Common myeloid progenitor, CD34-positive (primary cell): ENCODE data around the gene RASL11B.

Experiments
- CTCF ChIA-PET: fragments of 350-600 bp; sonication (Branson Sonifier 250); formaldehyde crosslinking; loops from one replicate; lab custom pipeline; 2021; ENCODE audit warnings: antibody characterized with exemption; lab: Charles Lee
- POLR2A ChIA-PET: fragments of 350-600 bp; sonication (Branson Sonifier 250); formaldehyde crosslinking; loops from one replicate; lab custom pipeline; 2021; ENCODE audit warnings: antibody characterized with exemption; lab: Charles Lee
- DNase-seq, 3 donors: peaks; one replicate each; pipeline versions ENCODE4 v3.0.0 to v3.0.0-alpha.2; 2013
- H3K27ac ChIP-seq, 2 experiments: 1 replicate in 1 of 2; 2 replicates in 1 of 2; pipeline ENCODE4 v1.7.0; 2013; ENCODE audit warnings: inconsistent platforms in 2 of 2, low read length in 2 of 2, mild to moderate bottlenecking in 2 of 2, low read depth in 1 of 2, moderate library complexity in 1 of 2; ENCODE audit not compliant: severe bottlenecking in 2 of 2, insufficient read depth in 1 of 2, poor library complexity in 1 of 2
- H3K27me3 ChIP-seq, 5 experiments: replicated peaks in 2 of 5; 1 replicate in 3 of 5; 2 replicates in 2 of 5; pipeline versions ENCODE4 v1.6.1 to v1.7.0; 2013; ENCODE audit warnings: low read length in 4 of 5, mild to moderate bottlenecking in 2 of 5, moderate library complexity in 2 of 5, inconsistent platforms in 1 of 5; ENCODE audit not compliant: insufficient read depth in 5 of 5, control insufficient read depth in 4 of 5
- H3K36me3 ChIP-seq, 4 experiments: 1 replicate in 2 of 4; 2 replicates in 2 of 4; pipeline versions ENCODE4 v1.6.1 to v1.7.0; 2013; ENCODE audit warnings: low read length in 3 of 4, control low read depth in 1 of 4, mild to moderate bottlenecking in 1 of 4; ENCODE audit not compliant: control insufficient read depth in 4 of 4, insufficient read depth in 4 of 4
- H3K4me1 ChIP-seq, 4 experiments: 1 replicate in 3 of 4; 2 replicates in 1 of 4; pipeline versions ENCODE4 v1.6.1 to v1.7.1; 2013; ENCODE audit warnings: low read length in 3 of 4, mild to moderate bottlenecking in 3 of 4, control low read depth in 1 of 4, inconsistent platforms in 1 of 4, moderate library complexity in 1 of 4; ENCODE audit not compliant: control insufficient read depth in 4 of 4, insufficient read depth in 4 of 4; ENCODE audit errors: control extremely low read depth in 1 of 4
- H3K4me3 ChIP-seq, 7 experiments: 1 replicate in 4 of 7; 2 replicates in 3 of 7; pipeline versions ENCODE4 v1.5.1 to v1.7.0; 2013; ENCODE audit warnings: mild to moderate bottlenecking in 7 of 7, low read length in 6 of 7, moderate library complexity in 6 of 7, inconsistent platforms in 2 of 7, low read depth in 2 of 7, control low read depth in 1 of 7; ENCODE audit not compliant: insufficient read depth in 4 of 7, control insufficient read depth in 1 of 7; ENCODE audit errors: extremely low read depth in 1 of 7
- H3K9me3 ChIP-seq, 5 experiments: 1 replicate in 4 of 5; 2 replicates in 1 of 5; pipeline versions ENCODE4 v1.6.1 to v1.7.1; 2013; ENCODE audit warnings: low read length in 4 of 5, mild to moderate bottlenecking in 2 of 5, inconsistent platforms in 1 of 5, low read depth in 1 of 5, moderate library complexity in 1 of 5; ENCODE audit not compliant: control insufficient read depth in 4 of 5, insufficient read depth in 2 of 5; ENCODE audit errors: control extremely low read depth in 1 of 5
- WGBS: methylation state at CpG from one replicate; pipeline ENCODE4 v1.1.5; 2013; ENCODE audit not compliant: insufficient coverage; 5-methylcytosine and 5-hydroxymethylcytosine counted together

RASL11B gene

DNA sequence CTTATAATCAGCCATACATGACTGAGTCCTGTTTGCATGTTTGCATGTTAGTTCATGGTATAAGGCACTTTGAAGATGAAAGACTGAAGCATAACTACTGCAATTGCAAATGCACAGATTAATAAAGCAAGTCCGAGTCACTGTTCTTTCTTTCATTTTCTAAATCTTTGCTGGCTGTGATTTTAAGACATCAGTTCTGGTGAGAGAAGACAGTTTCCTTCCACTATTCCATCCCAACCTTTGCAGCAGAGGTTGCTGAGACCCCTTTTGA, 28.3 kb downstream of the RASL11B start:
- no peak for DNase-seq
- CTCF ChIA-PET, result interaction anchor here (1.0 kb wide), 1 partner anchor 19 kb away, joined by 3 read pairs; no protein-coding TSS in a partner anchor
- H3K9me3 ChIP-seq, result peaks cover 0 to 7% (median 5%) of the 10 kb centered on the region in 5 experiments
- no peak overlapping the region for H3K27ac ChIP-seq
- H3K4me3 ChIP-seq, result no peak overlapping the region
- WGBS, result 100% methylated on average over 1 of the region's 1 CpG
- no peaks in the 10 kb centered on the region for H3K4me1 ChIP-seq
- POLR2A ChIA-PET, result no interaction called here
- peaks cover 0 to 15% (median 1%) of the 10 kb centered on the region in 4 experiments for H3K36me3 ChIP-seq
- no peaks in the 10 kb centered on the region for H3K27me3 ChIP-seq

- Histone ChIP-seq H3K9me3 (peaks cover 0 to 4% (median 0%) of the 10 kb centered on the region in 5 experiments), H3K36me3 (peaks cover 0 to 9% (median 1%) of the 10 kb centered on the region in 4 experiments), H3K27ac (no peak overlapping the region), H3K4me1 (no peaks in the 10 kb centered on the region), H3K4me3 (no peak overlapping the region), H3K27me3 (no peaks in the 10 kb centered on the region)
- no peak for DNase-seq
- ChIA-PET POLR2A (no interaction called here), CTCF (no interaction called here)
- WGBS, result 88% methylated on average over 1 of the region's 1 CpG
These were observed 29.6 kb downstream of the RASL11B start for GRCh38 chr4:52891743-52892142.

DNA sequence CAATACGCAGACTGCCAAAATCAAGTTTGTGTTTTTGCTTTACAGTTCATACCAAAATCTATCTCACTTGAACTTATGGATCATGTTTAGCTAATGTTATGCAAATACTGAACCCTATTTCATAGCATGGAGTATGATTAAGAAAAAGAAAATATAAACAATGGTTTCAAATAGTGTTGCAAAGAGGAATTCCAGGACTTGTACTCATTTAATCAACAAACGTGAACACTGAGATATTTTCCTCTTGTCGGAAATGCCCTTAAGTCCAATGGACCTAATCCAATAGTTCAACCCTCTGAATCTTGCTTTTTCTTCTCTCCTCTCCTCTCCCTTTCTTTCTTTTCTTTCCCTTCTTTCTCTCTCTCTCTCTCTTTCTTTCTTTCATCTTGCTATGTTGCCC, 30.8 kb downstream of the RASL11B start:
- POLR2A ChIA-PET, result no interaction called here

DNA sequence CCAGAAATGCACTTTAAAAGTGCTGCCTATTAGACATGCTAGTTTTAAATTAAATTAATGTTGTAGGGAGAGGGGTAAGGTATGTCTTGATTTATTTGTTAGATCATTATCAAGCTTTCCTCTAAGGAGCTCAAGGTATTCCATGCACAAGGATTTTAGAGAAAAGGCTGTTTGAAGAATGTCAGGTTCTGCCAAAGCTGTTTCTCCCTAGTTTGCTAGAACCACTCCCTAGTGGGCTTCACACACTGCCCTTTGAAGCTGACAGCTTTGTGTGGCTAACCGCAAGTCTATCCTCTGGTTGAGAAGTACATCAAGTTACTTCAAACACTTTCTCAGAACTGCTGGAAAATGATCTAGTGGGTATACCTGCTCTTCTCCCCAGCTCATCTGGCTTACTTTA, 32.3 kb downstream of the RASL11B start:
- CTCF ChIA-PET, result no interaction called here
- WGBS, result no CpG with 5 or more reads among the region's 1 CpG

More for the DNA sequence above, 30.8 kb downstream of the RASL11B start:
- H3K36me3 ChIP-seq, result peaks cover 0 to 3% (median 0%) of the 10 kb centered on the region in 4 experiments
- no peaks in the 10 kb centered on the region for H3K4me1 ChIP-seq
- no peak overlapping the region for H3K27ac ChIP-seq
- DNase-seq, result no peak
- H3K9me3 ChIP-seq, result peaks cover 0 to 3% (median 0%) of the 10 kb centered on the region in 5 experiments
- WGBS, result 96% methylated on average over 2 of the region's 3 CpGs
- no peak overlapping the region for H3K4me3 ChIP-seq
- CTCF ChIA-PET, result no interaction called here
- H3K27me3 ChIP-seq, result no peaks in the 10 kb centered on the region

DNA sequence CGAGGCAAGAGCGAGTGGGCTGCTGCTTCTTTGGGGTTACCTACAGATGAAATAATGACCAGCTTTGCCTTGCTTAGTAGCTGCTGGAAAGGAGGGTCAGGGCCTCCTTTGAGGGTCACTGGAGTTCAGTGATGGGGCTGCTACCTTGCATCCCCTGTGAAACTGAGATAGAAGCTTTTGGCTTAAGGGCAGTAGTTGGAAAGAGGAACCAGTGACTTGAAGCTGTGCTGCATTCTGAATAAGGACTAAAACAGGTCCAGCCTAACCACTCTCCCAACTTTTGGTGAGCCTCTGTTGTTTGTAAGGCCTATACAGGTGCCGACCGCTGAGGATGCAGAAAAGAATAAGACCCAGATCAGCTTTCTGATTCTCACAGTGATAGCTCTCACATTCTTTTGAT, 41.2 kb downstream of the RASL11B start:
- Histone ChIP-seq H3K27ac (no peak overlapping the region), H3K4me1 (no peaks in the 10 kb centered on the region), H3K9me3 (peaks cover 0 to 14% (median 4%) of the 10 kb centered on the region in 5 experiments), H3K36me3 (peaks cover 0 to 20% (median 9%) of the 10 kb centered on the region in 4 experiments), H3K27me3 (no peaks in the 10 kb centered on the region), H3K4me3 (no peak overlapping the region)
- DNase-seq, result no peak
- WGBS, result 100% methylated on average over 1 of the region's 4 CpGs
- CTCF ChIA-PET, result interaction anchor here (1.0 kb wide), 1 partner anchor 16 kb away, joined by 3 read pairs; no protein-coding TSS in a partner anchor
- POLR2A ChIA-PET, result no interaction called here

More for the DNA sequence above, 32.3 kb downstream of the RASL11B start:
- no peaks in the 10 kb centered on the region for H3K36me3 ChIP-seq
- H3K4me1 ChIP-seq, result no peaks in the 10 kb centered on the region
- H3K4me3 ChIP-seq, result no peak overlapping the region
- no peak for DNase-seq
- no peak overlapping the region for H3K27ac ChIP-seq
- H3K27me3 ChIP-seq, result no peaks in the 10 kb centered on the region
- no peaks in the 10 kb centered on the region for H3K9me3 ChIP-seq
- POLR2A ChIA-PET, result no interaction called here

DNA sequence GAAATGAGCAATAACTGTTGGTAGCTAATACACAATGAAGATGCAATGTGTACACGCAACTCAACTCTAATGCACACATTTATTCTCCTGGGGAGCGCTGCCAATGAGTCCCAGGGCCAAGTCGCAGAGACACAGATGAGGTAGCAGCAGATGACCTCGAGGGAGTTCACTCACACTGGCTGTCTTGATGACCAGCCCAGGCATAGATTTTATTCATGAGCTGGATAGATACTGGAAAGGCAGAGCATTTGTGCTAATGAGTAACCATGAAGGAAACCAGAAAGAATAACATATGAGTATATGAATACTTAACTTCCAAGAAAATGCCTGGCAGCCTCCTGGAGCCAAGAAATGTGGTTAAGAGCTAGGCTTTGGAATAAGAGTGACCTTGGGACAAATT, 42.3 kb downstream of the RASL11B start:
- POLR2A ChIA-PET, result no interaction called here
- H3K36me3 ChIP-seq, result peaks cover 0 to 20% (median 9%) of the 10 kb centered on the region in 4 experiments
- DNase-seq, result no peak
- H3K4me3 ChIP-seq, result no peak overlapping the region
- peaks cover 0 to 14% (median 4%) of the 10 kb centered on the region in 5 experiments for H3K9me3 ChIP-seq
- 98% methylated on average over 4 of the region's 4 CpGs for WGBS
- H3K27me3 ChIP-seq, result no peaks in the 10 kb centered on the region
- H3K4me1 ChIP-seq, result no peaks in the 10 kb centered on the region
- no peak overlapping the region for H3K27ac ChIP-seq
- CTCF ChIA-PET, result no interaction called here

DNA sequence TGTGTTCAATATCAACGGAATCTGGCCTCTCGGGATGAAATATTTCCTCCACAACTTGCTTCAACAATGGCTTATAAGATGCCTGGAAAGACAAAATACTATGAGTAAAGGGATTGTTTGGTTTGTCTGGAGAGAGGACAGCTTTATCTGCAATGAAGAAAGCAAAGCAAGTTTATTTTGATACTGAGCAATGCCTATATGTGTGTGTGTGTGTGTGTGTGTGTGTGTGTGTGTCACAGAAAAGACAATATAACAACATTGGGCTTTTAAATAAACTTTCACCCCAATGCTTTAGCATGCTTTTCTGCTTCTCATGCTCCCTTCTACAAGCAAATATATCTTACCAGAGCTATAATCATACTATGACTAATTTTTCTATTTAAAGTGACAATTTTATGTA, 45.4 kb downstream of the RASL11B start:
- Histone ChIP-seq H3K9me3 (no peaks in the 10 kb centered on the region), H3K27me3 (no peaks in the 10 kb centered on the region), H3K36me3 (peaks cover 0 to 8% (median 2%) of the 10 kb centered on the region in 4 experiments), H3K27ac (no peak overlapping the region), H3K4me1 (peaks cover 0 to 2% (median 0%) of the 10 kb centered on the region in 4 experiments), H3K4me3 (no peak overlapping the region)
- ChIA-PET POLR2A (interaction anchor here (0.6 kb wide), 1 partner anchor 18 kb away, joined by 3 read pairs; no protein-coding TSS in a partner anchor), CTCF (no interaction called here)
- no peak for DNase-seq
- WGBS, result 72% methylated on average over 2 of the region's 2 CpGs
